GM23338 (cell line): ENCODE measurements around the gene YWHAH. TPM values are rescaled to one million over a fixed set of nuclear protein-coding genes. Genes with fewer than 3 reads are reported as not detected.

ENCODE experiments used
- CREB1 ChIP-seq: fragments of 250-450 bp; sonication (Bioruptor Pico); IDR thresholded peaks from 2 replicates; pipeline ENCODE4 v1.5.0; 2020; ENCODE audit warnings: low read depth, mild to moderate bottlenecking, moderate library complexity
- CTCF ChIP-seq, 2 experiments: fragments of 200-600 bp in 1 of 2; sonication (generic) in 1 of 2; conservative IDR thresholded peaks; 2 replicates each; pipeline versions ENCODE4 v1.5.1 to v1.6.1; 2016 to 2017; ENCODE audit warnings: antibody characterized with exemption in 2 of 2, low read depth in 2 of 2, mild to moderate bottlenecking in 2 of 2, moderate library complexity in 1 of 2
- EZH2 ChIP-seq: fragments of 200-600 bp; sonication (generic); IDR thresholded peaks from one replicate; pipeline ENCODE4 v1.8.0; 2017; ENCODE audit warnings: antibody characterized with exemption, mild to moderate bottlenecking, low read depth; ENCODE audit not compliant: unreplicated experiment
- JUNB ChIP-seq: IDR thresholded peaks from one replicate; pipeline ENCODE4 v1.6.1; 2016; ENCODE audit warnings: antibody characterized with exemption; ENCODE audit not compliant: unreplicated experiment
- NANOG ChIP-seq: IDR thresholded peaks from 2 replicates; pipeline ENCODE4 v1.6.1; 2016; ENCODE audit warnings: antibody characterized with exemption, borderline replicate concordance
- POLR2AphosphoS5 ChIP-seq: IDR thresholded peaks from 2 replicates; pipeline ENCODE4 v1.6.1; 2016; ENCODE audit warnings: antibody characterized with exemption, low read depth
- REST ChIP-seq: IDR thresholded peaks from one replicate; pipeline ENCODE4 v1.6.1; 2018; ENCODE audit warnings: antibody characterized with exemption; ENCODE audit not compliant: unreplicated experiment
- STAT1 ChIP-seq: IDR thresholded peaks from one replicate; pipeline ENCODE4 v1.6.1; 2016; ENCODE audit warnings: antibody characterized with exemption; ENCODE audit not compliant: unreplicated experiment
- ZNF114 ChIP-seq: fragments of 250-450 bp; sonication (Bioruptor Pico); IDR thresholded peaks from 2 replicates; pipeline ENCODE4 v1.5.0; 2020; ENCODE audit warnings: mild to moderate bottlenecking, moderate library complexity
- ZNF331 ChIP-seq: fragments of 250-450 bp; sonication (Bioruptor Pico); IDR thresholded peaks from 2 replicates; pipeline ENCODE4 v1.5.0; 2020; ENCODE audit warnings: low read depth, mild to moderate bottlenecking, moderate library complexity
- ZNF462 ChIP-seq: fragments of 250-450 bp; sonication (Bioruptor Pico); IDR thresholded peaks from 2 replicates; pipeline ENCODE4 v1.5.0; 2020; ENCODE audit warnings: mild to moderate bottlenecking, moderate library complexity
- polyA plus RNA-seq: library from polyadenylated mRNA; unstranded; fragments of >200 nt; fragmentation: Nextera tagmentation; extraction: Ambion mirVana; gene quantifications from 2 replicates; pipeline ENCODE4 v1.2.1, GENCODE V29; 2016
- total RNA-seq: library from RNA; depleted of rRNA; stranded (reverse); fragments of >200 nt; shearing (Covaris generic); gene quantifications from 2 replicates; pipeline ENCODE4 v1.2.3, GENCODE V29; 2014

Gene YWHAH
- total and polyA plus RNA-seq, 2 experiments from 2014 or later = 277 to 283 TPM

GRCh38 chr22:31909977-31910376, 34.4 kb upstream of the YWHAH start (continued):
- TF ChIP-seq ZNF462 (CRISPR knock-in tag) (no peak), ZNF331 (CRISPR knock-in tag) (no peak), CREB1 (CRISPR knock-in tag) (no peak), POLR2AphosphoS5 (no peak), CTCF (conservative IDR thresholded peaks at IDR 0.05; ENCODE audit: low read depth in 2 of 2) (no peak), EZH2 (no peak), NANOG (no peak), REST (no peak), JUNB (no peak), STAT1 (no peak), ZNF114 (CRISPR knock-in tag) (no peak)
